ENCODE measurements around the gene RAD52. TPM values are rescaled to one million over a fixed set of nuclear protein-coding genes. Genes with fewer than 3 reads are reported as not detected.

Gene RAD52
- total RNA-seq, 1 donor from 2014 or later: 15.3 TPM

DNA sequence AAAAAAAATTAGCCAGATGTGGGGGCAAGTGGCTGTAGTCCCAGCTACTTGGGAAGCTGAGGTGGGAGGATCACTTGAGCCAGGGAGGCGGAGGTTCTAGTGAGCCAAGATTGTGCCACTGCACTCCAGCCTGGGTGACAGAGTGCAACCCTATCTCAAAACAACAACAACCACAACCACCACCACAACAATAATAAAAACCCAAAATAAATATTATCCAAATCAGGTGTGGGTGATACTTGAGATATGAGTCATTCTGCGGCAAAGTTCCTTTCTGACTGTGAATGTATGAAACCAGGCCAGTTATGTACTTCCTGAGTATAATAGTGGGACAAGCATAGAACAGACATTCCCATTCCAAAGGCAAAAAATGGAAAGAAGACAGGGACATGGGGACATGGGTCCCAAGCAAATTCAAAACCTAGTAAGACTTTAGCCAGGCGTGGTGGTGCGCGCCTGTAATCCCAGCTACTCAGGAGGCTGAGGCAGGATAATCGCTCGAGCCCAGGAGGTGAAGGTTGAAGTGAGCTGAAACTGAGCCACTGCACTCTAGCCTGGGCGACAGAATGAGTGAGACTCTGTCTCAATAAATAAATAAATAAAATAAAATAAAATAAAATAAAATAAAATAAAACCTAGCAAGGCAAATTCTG is 31.8 kb upstream of the RAD52 start:
- H3K4me1 Mint-ChIP-seq (ENCODE audit: low read depth): peaks cover 3% of the 10 kb centered on the region
- H3K27me3 Mint-ChIP-seq (ENCODE audit: low read depth): no peaks in the 10 kb centered on the region

GRCh38 chr12:979349-979748 is 29.9 kb upstream of the RAD52 start:
- peaks cover 4% of the 10 kb centered on the region for H3K27me3 Mint-ChIP-seq (ENCODE audit: low read depth)
- H3K4me1 Mint-ChIP-seq (ENCODE audit: low read depth): peaks cover 3% of the 10 kb centered on the region
- H3K27ac Mint-ChIP-seq: no peak overlapping the region
- no peaks in the 10 kb centered on the region for H3K36me3 Mint-ChIP-seq (ENCODE audit: low read depth)
- DNase-seq (ENCODE audit: low spot score): no peak
- H3K4me3 Mint-ChIP-seq (ENCODE audit: low read depth): no peak overlapping the region
- intact Hi-C loops (cut with micrococcal nuclease): no loop called here
- no peaks in the 10 kb centered on the region for H3K9me3 Mint-ChIP-seq

More for the DNA sequence above, 31.8 kb upstream of the RAD52 start:
- Mint-ChIP-seq H3K9me3 (no peaks in the 10 kb centered on the region), H3K36me3 (ENCODE audit: low read depth) (no peaks in the 10 kb centered on the region), H3K4me3 (ENCODE audit: low read depth) (no peak overlapping the region), H3K27ac (no peak overlapping the region)
- intact Hi-C loops (cut with micrococcal nuclease): no loop called here
- no peak for DNase-seq (ENCODE audit: low spot score)

GRCh38 chr12:977156-977555 is 27.7 kb upstream of the RAD52 start:
- no peak for DNase-seq (ENCODE audit: low spot score)
- Mint-ChIP-seq H3K36me3 (ENCODE audit: low read depth) (no peaks in the 10 kb centered on the region), H3K27me3 (ENCODE audit: low read depth) (peaks cover 4% of the 10 kb centered on the region), H3K27ac (no peak overlapping the region), H3K4me1 (ENCODE audit: low read depth) (peaks cover 3% of the 10 kb centered on the region), H3K9me3 (no peaks in the 10 kb centered on the region), H3K4me3 (ENCODE audit: low read depth) (no peak overlapping the region)
- intact Hi-C loops (cut with micrococcal nuclease): no loop called here

DNA sequence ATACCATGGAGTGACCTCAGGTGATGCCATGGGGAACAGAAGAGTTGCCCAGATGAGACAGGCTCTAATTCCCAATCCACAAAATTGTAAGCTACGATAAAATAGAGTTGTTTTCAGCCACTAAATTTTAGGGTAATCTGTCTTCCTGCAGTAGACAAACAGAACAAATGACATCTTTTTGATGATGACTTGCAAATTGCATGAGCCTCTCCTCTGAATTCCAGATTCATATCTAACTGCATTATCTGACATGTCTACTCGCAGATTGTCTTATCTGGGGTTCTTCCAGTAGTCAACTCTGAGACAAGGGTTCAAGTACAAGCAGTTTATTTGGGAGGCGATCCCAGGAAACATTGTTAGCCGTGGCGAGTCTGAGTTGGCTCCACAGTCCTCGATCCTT is 27.1 kb upstream of the RAD52 start:
- no peak overlapping the region for H3K27ac Mint-ChIP-seq
- H3K4me1 Mint-ChIP-seq (ENCODE audit: low read depth): peaks cover 3% of the 10 kb centered on the region
- no peak overlapping the region for H3K4me3 Mint-ChIP-seq (ENCODE audit: low read depth)
- no peaks in the 10 kb centered on the region for H3K36me3 Mint-ChIP-seq (ENCODE audit: low read depth)
- H3K9me3 Mint-ChIP-seq: no peaks in the 10 kb centered on the region
- DNase-seq (ENCODE audit: low spot score): no peak
- intact Hi-C loops (cut with micrococcal nuclease): no loop called here
- H3K27me3 Mint-ChIP-seq (ENCODE audit: low read depth): peaks cover 4% of the 10 kb centered on the region

DNA sequence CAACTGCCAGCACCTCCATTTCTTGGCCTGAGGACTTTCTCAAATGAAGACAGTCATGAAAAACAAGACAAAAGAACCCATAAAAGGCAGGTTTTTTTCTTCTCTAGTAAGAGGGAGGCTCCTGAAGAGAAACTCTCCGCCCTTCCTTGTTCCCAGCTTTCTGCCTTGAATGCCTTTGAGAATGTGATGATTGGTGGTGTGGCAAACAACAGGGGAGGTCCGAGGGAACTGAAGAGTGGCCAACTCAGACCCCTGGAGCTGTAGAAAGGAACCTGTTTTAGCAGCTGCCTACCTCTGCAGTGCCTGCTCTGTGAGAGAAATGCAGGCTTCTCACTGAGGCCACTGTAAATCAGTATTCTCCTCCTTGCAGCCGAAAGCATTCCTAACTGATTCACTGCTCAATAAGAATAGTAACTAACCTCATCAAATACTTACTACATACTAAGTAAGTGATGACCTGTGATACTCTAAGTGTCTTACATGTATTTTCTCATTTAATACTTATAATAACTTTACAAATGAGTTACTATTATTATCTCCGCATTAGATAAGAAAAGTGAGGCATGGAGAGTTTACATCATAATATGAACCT is 24.9 kb upstream of the RAD52 start:
- H3K27me3 Mint-ChIP-seq (ENCODE audit: low read depth): peaks cover 4% of the 10 kb centered on the region
- H3K36me3 Mint-ChIP-seq (ENCODE audit: low read depth): no peaks in the 10 kb centered on the region
- intact Hi-C loops (cut with micrococcal nuclease): no loop called here
- no peak overlapping the region for H3K4me3 Mint-ChIP-seq (ENCODE audit: low read depth)
- H3K27ac Mint-ChIP-seq: no peak overlapping the region
- H3K4me1 Mint-ChIP-seq (ENCODE audit: low read depth): no peaks in the 10 kb centered on the region
- H3K9me3 Mint-ChIP-seq: no peaks in the 10 kb centered on the region
- no peak for DNase-seq (ENCODE audit: low spot score)

DNA sequence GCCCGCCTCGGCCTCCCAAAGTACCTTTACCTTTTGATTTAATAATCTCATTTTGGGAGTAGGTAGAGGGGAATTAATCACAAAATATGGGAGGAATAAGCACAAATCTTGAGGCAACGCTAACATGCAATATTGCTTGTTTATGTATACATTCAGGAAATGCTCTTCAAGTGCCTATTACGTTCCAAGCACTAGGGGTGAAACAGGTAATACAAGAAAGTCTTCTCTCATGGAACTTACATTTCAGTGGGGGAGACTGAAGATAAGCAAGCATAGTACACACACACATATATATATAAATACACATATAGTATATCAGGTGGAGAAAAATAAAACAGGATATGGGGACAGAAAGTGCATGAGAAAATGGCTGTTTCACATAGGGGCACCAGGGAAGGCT is 22.5 kb upstream of the RAD52 start:
- H3K27ac Mint-ChIP-seq: no peak overlapping the region
- no peaks in the 10 kb centered on the region for H3K4me1 Mint-ChIP-seq (ENCODE audit: low read depth)
- no peak overlapping the region for H3K4me3 Mint-ChIP-seq (ENCODE audit: low read depth)
- DNase-seq (ENCODE audit: low spot score): no peak
- peaks cover 6% of the 10 kb centered on the region for H3K27me3 Mint-ChIP-seq (ENCODE audit: low read depth)
- no peaks in the 10 kb centered on the region for H3K9me3 Mint-ChIP-seq
- no peaks in the 10 kb centered on the region for H3K36me3 Mint-ChIP-seq (ENCODE audit: low read depth)
- intact Hi-C loops (cut with micrococcal nuclease): no loop called here

DNA sequence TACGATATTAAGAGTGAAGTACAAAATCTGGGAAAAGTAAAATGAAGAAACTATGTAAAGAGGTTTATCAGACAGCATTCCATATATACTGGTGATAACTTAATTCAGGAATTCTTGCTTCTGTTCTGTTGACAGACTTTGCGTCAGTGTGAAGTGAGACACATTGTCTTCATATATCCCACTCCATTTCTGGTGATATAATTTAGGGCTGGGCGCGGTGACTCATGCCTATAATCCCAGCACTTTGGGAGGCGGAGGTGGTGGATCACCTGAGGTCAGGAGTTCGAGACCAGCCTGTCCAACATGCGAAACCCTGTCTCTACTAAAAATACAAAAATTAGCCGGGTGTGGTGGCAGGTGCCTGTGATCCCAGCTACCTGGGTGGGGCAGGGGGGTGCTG is 20.3 kb upstream of the RAD52 start:
- intact Hi-C loops (cut with micrococcal nuclease): no loop called here
- H3K36me3 Mint-ChIP-seq (ENCODE audit: low read depth): no peaks in the 10 kb centered on the region
- H3K4me3 Mint-ChIP-seq (ENCODE audit: low read depth): no peak overlapping the region
- no peak for DNase-seq (ENCODE audit: low spot score)
- no peaks in the 10 kb centered on the region for H3K4me1 Mint-ChIP-seq (ENCODE audit: low read depth)
- H3K9me3 Mint-ChIP-seq: no peaks in the 10 kb centered on the region
- no peak overlapping the region for H3K27ac Mint-ChIP-seq
- H3K27me3 Mint-ChIP-seq (ENCODE audit: low read depth): peaks cover 4% of the 10 kb centered on the region

DNA sequence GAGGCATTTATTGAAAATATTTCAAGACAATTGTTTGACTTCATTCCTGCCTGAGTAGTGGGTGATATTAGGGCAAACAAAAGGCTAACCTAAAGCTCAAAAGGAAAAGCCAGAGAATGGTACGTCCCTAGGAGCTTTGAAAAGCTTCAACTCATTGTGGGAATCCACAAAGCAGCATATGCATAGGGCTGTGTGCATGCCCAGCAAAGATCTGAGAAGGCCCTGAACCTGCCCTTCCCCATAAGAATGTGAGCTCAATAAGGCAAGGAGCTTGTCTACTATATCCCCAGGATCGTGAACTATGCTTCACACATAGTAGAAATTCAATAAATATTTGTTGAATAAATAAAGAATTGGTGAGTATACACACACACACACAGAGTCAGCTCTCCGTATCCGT is 19.1 kb upstream of the RAD52 start:
- H3K27me3 Mint-ChIP-seq (ENCODE audit: low read depth): peaks cover 2% of the 10 kb centered on the region
- H3K4me3 Mint-ChIP-seq (ENCODE audit: low read depth): no peak overlapping the region
- no peaks in the 10 kb centered on the region for H3K4me1 Mint-ChIP-seq (ENCODE audit: low read depth)
- intact Hi-C loops (cut with micrococcal nuclease): no loop called here
- no peaks in the 10 kb centered on the region for H3K9me3 Mint-ChIP-seq
- DNase-seq (ENCODE audit: low spot score): no peak
- no peaks in the 10 kb centered on the region for H3K36me3 Mint-ChIP-seq (ENCODE audit: low read depth)
- no peak overlapping the region for H3K27ac Mint-ChIP-seq

DNA sequence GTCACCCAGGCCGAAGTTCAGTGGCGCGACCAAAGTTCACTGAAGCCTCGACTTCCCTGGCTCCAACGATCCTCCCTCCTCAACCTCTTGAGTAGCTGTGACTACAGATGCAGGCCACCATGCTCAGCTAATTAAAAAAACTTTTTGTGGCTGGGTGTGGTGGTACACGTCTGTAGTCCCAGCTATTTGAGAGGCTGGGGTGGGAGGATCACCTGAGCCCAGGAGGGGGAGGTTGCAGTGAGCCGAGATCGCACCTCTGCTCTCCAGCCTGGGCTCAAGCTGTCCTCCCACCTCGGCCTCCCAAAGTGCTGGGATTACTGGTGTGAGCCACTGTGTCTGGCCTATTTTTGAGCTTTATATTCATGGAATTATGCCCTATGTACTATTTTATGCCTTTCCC is 18.1 kb upstream of the RAD52 start:
- Mint-ChIP-seq H3K4me3 (ENCODE audit: low read depth) (no peak overlapping the region), H3K36me3 (ENCODE audit: low read depth) (no peaks in the 10 kb centered on the region), H3K27ac (no peak overlapping the region), H3K4me1 (ENCODE audit: low read depth) (no peaks in the 10 kb centered on the region), H3K27me3 (ENCODE audit: low read depth) (peaks cover 2% of the 10 kb centered on the region), H3K9me3 (no peaks in the 10 kb centered on the region)
- intact Hi-C loops (cut with micrococcal nuclease): no loop called here
- DNase-seq (ENCODE audit: low spot score): no peak

GRCh38 chr12:966724-967123 is 17.2 kb upstream of the RAD52 start:
- Mint-ChIP-seq H3K9me3 (no peaks in the 10 kb centered on the region), H3K4me3 (ENCODE audit: low read depth) (no peak overlapping the region), H3K36me3 (ENCODE audit: low read depth) (no peaks in the 10 kb centered on the region), H3K27ac (no peak overlapping the region), H3K4me1 (ENCODE audit: low read depth) (no peaks in the 10 kb centered on the region), H3K27me3 (ENCODE audit: low read depth) (peaks cover 2% of the 10 kb centered on the region)
- intact Hi-C loops (cut with micrococcal nuclease): no loop called here
- DNase-seq (ENCODE audit: low spot score): no peak

DNA sequence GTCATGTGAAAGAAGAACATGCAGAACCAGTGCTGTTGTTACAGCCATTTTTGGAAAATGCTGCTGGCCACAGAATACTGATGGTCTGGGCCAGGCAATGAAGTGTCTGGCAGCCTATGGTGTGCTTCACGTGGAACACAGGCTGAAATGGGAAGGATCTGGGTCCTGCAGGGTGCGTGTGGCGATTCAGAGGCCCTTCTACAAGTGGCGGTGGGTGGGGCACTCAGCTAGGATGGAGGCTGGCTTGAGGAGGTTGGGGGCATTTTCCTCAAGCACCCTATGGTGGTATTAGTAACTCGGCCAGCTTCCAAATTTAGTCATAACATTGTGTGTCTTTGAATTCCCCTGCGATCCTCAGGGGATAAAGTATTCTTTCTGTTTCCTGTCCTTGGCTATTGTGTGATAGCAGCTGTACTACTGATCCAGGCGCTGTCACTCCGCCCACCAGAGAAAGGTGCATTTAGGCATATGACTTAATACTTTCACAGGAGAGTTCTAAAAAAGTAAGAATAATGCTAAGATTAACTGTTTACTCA is 9.2 kb upstream of the RAD52 start:
- Mint-ChIP-seq H3K27ac (no peak overlapping the region), H3K36me3 (ENCODE audit: low read depth) (no peaks in the 10 kb centered on the region), H3K9me3 (no peaks in the 10 kb centered on the region), H3K27me3 (ENCODE audit: low read depth) (peaks cover 3% of the 10 kb centered on the region), H3K4me3 (ENCODE audit: low read depth) (no peak overlapping the region), H3K4me1 (ENCODE audit: low read depth) (peaks cover 1% of the 10 kb centered on the region)
- DNase-seq (ENCODE audit: low spot score): no peak
- intact Hi-C loops (cut with micrococcal nuclease): no loop called here

- no peaks in the 10 kb centered on the region for H3K36me3 Mint-ChIP-seq (ENCODE audit: low read depth)
- intact Hi-C loops (cut with micrococcal nuclease): no loop called here
- peaks cover 3% of the 10 kb centered on the region for H3K27me3 Mint-ChIP-seq (ENCODE audit: low read depth)
- no peak overlapping the region for H3K4me3 Mint-ChIP-seq (ENCODE audit: low read depth)
- no peak for DNase-seq (ENCODE audit: low spot score)
- peaks cover 4% of the 10 kb centered on the region for H3K4me1 Mint-ChIP-seq (ENCODE audit: low read depth)
- H3K27ac Mint-ChIP-seq: no peak overlapping the region
- H3K9me3 Mint-ChIP-seq: no peaks in the 10 kb centered on the region
Observed at GRCh38 chr12:955939-956338, 6.4 kb upstream of the RAD52 start.

DNA sequence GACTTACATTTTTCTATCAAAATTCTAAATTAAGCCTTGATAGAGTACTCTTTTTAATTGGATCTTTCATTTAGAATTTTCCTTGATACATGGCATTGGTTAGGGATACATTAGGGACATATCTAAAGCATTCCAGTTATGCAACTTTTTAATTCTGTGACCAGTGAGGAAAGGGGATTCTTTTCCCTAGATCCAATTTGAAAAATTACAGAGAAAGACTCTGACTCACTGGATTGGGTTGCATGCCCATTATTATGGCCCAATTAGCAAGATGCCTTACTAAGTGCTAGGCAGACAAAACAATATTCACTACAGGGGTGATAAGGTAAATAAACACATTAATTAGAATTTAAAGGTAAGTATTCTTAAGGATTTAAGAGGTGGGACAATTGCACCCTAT is 5.2 kb upstream of the RAD52 start:
- H3K4me1 Mint-ChIP-seq (ENCODE audit: low read depth): peaks cover 4% of the 10 kb centered on the region
- no peaks in the 10 kb centered on the region for H3K9me3 Mint-ChIP-seq
- H3K36me3 Mint-ChIP-seq (ENCODE audit: low read depth): no peaks in the 10 kb centered on the region
- H3K27me3 Mint-ChIP-seq (ENCODE audit: low read depth): no peaks in the 10 kb centered on the region
- no peak overlapping the region for H3K27ac Mint-ChIP-seq
- H3K4me3 Mint-ChIP-seq (ENCODE audit: low read depth): no peak overlapping the region
- no peak for DNase-seq (ENCODE audit: low spot score)
- intact Hi-C loops (cut with micrococcal nuclease): no loop called here
